ENCODE results near the gene ADRA2A.

ADRA2A gene

DNA sequence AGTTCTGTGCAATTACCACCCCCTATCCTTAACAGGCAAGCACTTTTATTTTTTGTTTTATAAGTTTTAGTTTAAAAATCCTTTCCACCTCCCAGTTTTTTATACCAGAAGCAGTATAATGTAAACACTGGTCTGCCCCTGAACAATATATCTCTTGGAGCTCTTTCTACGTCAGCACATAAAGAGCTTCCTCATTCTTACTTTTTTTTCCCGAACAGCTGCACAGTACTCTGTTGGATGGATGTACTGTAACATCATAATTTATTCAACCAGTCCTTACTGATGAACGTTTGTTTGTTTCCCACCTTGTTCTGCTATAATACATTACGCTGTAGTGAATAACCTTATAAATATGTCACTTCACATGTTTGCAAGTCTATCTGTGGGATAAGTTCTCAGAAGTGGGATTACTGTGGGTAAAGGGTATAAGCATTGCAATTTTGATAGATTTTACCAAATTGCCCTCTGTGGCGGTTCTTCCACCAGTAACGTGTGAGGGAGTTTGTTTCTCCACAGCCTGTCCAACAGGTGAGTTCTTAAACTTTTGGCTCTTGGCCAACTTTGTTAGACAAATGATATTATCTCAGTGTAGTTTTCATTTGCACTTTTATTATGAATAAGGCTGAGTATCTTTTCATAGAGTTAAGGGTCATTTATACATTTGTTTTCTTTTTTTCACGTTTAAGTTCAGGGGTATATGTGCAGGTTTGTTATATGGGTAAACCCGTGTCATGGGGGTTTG, 32.8 kb downstream of the ADRA2A start:
- no peak for DNase-seq (ENCODE audit: low read depth)

DNA sequence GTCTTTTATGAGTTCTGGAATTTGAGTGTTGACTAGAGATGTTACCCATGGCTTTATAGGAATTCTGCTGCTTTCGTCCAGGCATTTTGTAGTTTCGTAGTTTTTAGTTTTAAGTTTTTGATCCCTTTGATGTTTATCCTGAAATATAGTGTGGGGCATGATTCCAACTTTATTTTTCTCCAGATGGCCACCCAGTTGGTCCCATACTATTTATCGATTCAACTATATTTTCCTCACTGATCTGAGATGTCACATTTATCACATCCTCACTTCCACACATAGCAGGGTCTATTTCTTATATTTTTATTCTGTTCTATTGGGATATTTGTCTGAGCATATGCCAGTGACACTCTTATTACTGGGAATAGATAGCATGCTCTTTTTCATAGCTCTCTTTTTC, 33.9 kb downstream of the ADRA2A start:
- no peak for DNase-seq (ENCODE audit: low read depth)

GRCh38 chr10:111112333-111112732, 35.5 kb downstream of the ADRA2A start:
- no peak for DNase-seq (ENCODE audit: low read depth)

DNA sequence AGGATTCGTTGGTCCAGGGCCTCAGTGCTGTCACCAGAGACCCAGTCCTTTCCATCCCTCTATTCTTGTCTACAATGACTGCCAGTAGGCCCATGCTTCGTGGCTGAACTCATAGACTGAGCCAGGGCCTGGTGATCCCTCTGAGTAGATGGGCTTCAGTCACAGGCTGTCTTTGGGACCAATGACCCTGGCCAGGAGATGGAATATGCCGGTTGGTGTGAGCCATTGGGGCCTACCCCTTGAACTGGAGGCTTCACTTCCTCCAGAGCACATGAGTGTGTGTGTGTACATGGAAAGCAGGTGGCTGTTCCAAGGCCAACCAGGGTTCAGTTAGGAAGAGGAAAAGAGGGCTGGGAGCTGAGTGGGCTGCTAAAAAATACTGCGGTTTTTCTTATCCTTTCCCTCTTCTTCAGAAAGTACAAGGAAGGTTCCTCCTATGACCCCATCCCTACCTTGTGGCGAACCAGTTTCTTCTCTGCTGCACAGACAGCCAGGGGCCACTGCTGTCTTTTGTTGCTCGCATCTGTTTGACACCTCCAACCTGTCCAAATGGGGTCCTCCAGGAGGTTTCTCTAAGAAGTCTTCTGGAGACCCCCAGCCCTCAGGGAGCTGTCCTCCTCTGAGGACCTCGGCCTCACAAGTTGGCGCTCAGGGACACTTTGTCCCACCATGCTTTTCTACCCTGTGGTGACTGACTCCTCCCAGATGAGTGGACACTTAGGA, 36.6 kb downstream of the ADRA2A start:
- DNase-seq (ENCODE audit: low read depth) = no peak

GRCh38 chr10:111113961-111114757, 37.3 kb downstream of the ADRA2A start:
- no peak for DNase-seq (ENCODE audit: low read depth)

DNA sequence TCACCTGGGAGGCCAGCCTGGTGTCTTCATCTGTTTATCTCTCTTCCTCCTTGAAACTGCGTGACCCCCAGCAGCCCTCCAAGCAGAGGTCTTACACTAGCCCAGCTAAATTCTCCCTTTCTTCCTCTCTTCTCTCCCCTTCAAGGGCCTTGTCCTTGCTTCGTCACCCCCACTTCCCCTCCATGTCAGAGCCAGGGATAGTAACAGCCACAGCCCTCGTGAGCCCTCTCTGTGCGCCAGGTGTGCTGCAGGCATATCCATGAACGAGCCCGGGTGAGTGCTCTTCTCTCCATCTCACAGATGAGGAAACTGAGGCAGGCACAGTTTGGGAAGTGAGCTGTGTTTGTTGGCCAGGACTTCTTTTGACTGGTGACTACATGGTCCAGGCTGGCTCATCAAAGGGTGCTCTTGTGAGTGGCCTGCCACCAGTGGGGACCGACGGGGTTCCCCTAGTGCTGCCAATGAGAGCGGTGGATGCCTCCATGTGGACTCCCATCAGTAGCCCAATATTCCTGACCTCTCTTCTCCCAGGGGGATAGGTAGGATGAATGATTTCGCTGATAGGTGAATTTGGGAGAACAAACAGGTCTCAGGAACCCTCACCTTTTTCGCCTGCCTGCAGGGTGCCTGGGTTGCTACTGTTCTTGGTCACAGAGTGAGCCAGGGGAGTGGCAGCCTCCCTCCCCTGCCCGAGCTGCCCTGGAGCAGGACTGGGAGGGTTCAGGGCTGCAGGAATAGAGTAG, 38.1 kb downstream of the ADRA2A start:
- DNase-seq (ENCODE audit: low read depth) = no peak

DNA sequence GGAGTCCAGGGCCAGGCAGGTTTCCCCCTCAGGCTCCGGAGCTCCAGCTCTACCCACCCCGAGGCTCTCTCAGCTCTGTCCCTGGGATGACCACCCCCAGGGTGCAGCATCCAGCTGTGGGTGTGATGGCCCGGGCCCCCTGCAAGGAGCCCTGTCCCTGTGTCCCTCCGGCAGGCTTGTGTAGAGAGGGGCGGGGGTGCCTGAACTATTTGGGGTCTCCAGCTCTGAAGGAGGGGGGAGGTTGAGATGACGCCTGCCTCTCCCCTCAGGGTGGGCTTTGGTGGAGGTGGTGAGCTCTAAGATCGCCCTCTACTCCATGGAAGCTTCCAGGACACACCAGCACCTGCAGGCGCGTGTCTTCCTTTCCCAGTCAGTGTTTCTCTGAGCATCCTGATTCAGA, 39.4 kb downstream of the ADRA2A start:
- DNase-seq (ENCODE audit: low read depth) = no peak

DNA sequence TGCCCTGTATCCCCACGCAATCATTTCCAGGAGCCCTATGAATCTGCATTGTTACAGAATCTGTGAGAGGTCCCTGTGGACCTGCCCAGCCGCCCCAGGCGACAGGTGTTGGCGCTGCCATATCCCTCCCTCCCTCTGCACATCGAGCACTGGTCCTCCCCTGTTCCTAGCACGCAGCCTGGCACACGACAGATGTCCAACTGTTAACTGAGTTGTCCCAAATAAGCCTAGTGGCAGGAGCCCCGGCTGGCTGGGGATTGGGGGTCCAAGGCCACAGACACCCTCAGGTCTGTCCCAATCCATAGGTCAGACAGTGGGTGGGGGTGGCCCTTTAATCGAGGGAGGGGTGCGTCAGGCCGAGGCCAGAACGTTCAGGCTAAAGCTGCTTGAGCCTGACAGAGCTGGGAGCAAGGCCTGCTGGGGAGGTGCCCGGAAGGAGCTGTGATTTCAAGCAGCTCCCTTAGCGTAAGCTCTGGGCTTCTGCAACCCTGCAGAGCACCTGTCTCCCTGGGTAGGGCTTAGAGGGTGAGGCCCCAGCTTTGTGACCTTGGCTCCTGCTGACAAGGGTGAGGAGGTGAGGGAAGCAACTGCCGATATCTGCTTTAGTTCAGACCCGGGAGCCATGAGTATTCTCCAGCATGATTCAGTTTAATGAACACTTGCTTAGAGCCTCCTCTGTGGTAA, 40.1 kb downstream of the ADRA2A start:
- DNase-seq (ENCODE audit: low read depth) = no peak

DNA sequence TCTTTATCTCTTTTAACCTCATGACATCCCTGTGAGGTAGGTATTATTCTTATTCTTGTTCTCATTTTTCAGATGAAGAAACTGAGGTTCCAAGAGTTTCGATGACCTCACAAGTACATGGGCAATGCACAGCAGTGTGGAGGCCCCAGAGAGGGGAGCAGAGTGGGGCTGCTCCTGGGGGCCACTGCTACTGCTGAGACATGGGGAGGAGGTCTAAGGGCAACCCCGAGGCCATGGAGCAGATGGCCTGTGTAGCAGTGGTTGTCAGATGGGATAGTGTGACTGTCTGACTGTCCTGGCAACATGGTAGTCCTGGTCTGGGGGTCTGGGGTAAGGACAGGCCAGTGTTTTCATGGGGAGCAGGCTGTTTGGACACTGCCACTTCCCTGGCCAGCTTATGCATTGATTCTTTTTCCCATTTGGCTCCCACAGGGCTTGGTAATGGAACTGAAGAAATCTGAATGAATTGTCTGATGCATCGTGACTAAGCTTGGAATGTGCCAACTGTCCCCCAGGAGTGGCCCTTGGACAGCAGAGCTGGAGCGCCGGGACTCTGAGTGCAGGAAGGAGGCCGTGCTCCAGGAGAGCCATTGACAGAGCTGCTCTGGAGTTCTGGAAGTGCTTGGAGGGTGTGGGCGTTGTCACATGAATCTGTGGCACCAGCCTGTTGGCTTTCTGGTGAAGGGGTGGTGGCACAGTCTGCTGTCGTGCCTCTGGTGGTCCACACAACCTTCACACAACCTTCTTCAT, 40.9 kb downstream of the ADRA2A start:
- no peak for DNase-seq (ENCODE audit: low read depth)

DNA sequence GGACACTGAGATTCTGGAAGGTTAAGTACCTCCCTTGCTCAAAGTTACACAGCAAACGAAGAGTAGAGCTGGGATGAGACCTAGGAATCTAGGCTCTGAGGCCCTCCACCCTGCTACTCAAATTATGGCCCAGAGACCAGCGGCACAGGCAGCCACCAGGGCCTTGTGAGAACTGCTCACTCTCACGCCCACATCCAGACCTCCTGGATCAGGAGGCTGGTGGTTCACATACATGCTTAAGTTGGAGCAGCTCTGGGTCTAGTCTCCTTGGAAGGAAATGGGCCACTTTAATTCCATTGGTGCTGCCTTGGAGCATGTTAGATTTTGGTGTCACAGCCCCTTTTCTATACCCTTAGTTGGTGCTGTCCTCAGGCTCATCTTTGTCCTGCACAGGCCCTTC, 41.9 kb downstream of the ADRA2A start:
- no peak for DNase-seq (ENCODE audit: low read depth)

DNA sequence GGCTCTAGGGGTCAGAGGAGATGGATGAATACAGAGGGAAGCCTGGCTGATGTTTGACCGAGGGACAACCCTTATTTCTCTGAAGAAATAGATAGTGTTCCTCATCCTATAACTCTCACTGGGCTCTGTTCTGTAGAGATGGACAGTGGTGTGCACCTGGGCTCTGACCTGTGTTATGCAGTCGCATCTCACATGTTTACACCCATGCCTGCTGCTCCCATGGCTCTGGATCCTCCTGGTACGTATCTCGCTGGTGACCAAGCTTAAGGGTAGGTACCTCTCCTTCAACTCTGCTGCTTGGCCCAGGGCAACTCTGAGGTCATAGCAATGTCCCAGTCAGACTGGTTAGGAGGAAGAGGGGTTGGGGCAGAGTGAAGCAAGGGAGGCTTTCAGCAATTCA, 42.8 kb downstream of the ADRA2A start:
- no peak for DNase-seq (ENCODE audit: low read depth)

- no peak for DNase-seq (ENCODE audit: low read depth)
Measured at GRCh38 chr10:111122127-111122526, 45.3 kb downstream of the ADRA2A start.

DNA sequence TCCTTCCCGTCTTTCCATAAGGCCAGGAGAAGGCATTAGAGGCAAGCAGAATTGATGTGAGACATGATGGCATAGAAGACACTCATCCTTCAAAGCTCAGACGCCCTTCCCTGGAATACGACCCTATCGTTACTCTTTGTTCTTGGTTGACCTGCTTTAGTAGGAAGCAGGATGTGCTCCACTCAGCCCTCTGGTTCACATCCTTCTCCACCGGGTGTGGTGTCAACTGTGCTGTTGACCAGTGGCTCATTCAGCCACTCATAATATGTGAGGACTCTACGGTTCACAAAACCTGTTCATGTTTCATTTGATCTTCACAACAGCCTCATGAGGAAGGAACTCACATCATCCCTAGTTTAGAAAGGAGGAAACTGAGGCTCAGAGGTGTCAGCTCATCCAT, 47.1 kb downstream of the ADRA2A start:
- DNase-seq (ENCODE audit: low read depth) = no peak

DNA sequence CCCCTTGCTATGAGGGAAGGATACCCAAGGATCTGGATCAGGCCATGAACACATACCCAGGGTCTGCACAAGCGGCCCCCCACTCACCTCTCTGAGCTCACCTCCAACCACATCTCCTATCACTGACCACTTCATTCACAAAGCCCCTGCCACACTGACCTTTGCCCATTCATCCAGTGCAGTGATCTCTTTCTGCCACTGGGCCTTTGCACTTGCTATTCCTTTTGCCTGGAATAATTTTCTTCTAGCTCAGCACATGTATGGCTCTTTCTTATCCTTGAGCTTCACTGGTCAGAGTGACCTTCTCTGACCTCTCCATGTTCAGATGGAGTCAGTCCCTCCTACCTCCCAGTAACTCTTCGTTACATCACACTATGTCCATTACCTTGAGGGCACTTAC, 48.3 kb downstream of the ADRA2A start:
- DNase-seq (ENCODE audit: low read depth) = no peak

GRCh38 chr10:111126077-111126476, 49.2 kb downstream of the ADRA2A start:
- no peak for DNase-seq (ENCODE audit: low read depth)

DNA sequence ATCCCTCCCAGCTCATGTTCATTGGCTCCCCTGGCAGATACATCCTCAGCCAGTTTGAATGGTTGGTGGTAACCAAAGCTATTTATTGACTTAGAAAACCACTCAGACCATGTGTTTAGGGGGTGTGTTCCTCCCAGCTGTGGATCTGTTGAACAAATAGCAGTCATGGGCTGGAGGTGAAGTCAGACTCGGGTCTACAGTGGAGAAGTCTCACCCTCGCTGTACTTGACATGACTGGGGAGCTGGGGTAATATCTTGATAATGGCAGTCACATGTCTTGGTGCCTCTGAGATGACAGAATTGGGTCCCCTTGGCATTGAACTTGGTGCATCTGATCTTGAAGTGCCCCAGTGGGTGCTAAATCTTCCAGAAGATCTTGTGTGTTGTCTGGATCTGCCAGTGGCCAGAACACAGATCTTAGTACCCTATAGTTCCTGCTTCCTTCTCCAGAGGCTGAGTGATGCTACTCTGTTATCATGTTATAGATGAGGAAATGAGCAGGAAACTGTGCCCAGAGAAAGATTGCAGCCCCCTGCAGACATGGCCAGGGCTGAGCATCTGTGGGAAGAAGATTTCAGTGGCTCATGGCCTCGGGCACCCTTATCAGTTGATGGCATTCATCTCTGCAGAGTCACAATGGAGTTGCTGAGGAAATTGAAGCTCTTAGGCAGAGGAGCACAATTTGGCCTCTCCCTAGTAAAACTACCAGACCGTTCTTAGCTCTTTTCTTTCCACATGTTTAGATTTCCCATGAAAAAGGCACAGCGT, 50.4 kb downstream of the ADRA2A start:
- no peak for DNase-seq (ENCODE audit: low read depth)

GRCh38 chr10:111128331-111129180, 51.7 kb downstream of the ADRA2A start:
- DNase-seq (ENCODE audit: low read depth) = no peak

DNA sequence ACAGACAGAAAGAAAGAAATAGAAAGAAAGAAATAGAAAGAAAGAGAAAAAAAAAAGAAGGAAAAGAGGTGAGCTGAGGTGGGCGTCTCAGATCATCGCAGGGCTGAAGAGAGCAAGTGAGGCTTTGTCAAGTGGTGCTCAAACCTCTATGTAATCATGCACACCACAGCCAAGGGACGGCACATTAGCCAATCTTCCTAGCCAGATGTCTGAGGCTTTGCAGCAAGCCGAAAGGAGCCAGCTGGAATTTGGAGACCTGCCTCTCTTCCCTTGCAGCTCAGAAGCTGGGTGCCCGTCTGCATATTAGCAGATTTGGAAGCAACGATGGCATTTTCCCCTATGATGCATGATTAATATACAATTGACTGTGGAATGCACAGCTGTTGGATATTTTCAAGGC, 52.5 kb downstream of the ADRA2A start:
- DNase-seq (ENCODE audit: low read depth) = no peak

DNA sequence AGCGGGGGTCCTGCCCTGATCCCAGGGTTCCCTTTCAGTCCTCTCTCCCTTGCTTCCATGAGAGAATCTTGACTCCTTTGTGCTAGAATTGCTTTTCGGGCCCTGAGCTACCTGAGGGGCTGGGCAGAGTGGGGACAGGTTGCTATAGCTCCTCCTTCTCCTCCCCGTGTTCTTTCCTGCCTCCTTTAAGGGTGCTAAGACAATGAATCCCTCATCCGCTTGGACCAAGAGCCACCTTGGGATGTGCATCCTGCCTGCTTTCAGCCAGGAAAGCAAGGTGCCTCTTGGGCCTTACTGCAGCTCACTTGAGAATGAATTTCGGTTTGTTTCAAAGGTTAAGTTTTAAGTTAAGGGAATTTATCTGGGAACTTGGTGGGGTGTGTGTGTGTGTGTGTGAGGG, 53.6 kb downstream of the ADRA2A start:
- DNase-seq (ENCODE audit: low read depth) = no peak
